ENCODE measurements around the gene INTS6. TPM values are rescaled to one million over a fixed set of nuclear protein-coding genes. Genes with fewer than 3 reads are reported as not detected.

INTS6 gene
- total RNA-seq, 2 donors from 2014 or later: 32.1 to 35.4 TPM

Small RNA genes within 50 kb of the gene (microRNA-seq; reads per million reads assigned to microRNA genes)
- 0 reads per million in 2 donors for gene MIR5693

Other genes with a start within 250 kb of the INTS6 start
- gene FAM124A, start 230.6 kb downstream of the INTS6 start, total RNA-seq: 1 to 10 TPM in 1 of 2 donors, under 1 TPM in 1; 0.89 to 3.1 TPM
- not detected for gene SERPINE3, start 113.3 kb downstream of the INTS6 start, total RNA-seq
- gene WDFY2, start 131.4 kb upstream of the INTS6 start, total RNA-seq: 1 to 10 TPM; 4.2 to 4.7 TPM